Body of pancreas (tissue), 4 donors: Measurements from ENCODE around the gene USP36. TPM values are rescaled to one million over a fixed set of nuclear protein-coding genes. Genes with fewer than 3 reads are reported as not detected.
"Not testable (repeated sequence)": the region's sequence is repeated elsewhere in the genome, so short reads cannot be mapped to it uniquely, and the experiment has no call there.

Experiments used
- ATAC-seq: fragments of 150-250 bp; one replicate; pipeline ENCODE4 v1.9.1; 2016
- DNase-seq, 4 donors: peaks; one replicate each; pipeline ENCODE4 v3.0.0-alpha.2; 2019
- H3K27ac ChIP-seq, 4 donors: fragments of 200-600 bp; sonication (generic); 1 replicate in 3 of 4; 2 replicates in 1 of 4; pipeline versions ENCODE4 v1.5.1 to v1.6.1; 2016 to 2019; ENCODE audit warnings: mild to moderate bottlenecking in 1 of 4, mixed read lengths in 1 of 4, moderate library complexity in 1 of 4
- H3K27me3 ChIP-seq, 2 donors: fragments of 200-600 bp; sonication (generic); one replicate each; pipeline ENCODE4 v1.6.0; 2016; ENCODE audit warnings: mild to moderate bottlenecking in 1 of 2
- H3K36me3 ChIP-seq, 2 donors: fragments of 200-600 bp; sonication (generic); replicated peaks in 1 of 2; 2 replicates each; pipeline ENCODE4 v1.5.1; 2016; ENCODE audit warnings: low read depth in 2 of 2; ENCODE audit not compliant: insufficient read depth in 1 of 2
- H3K4me1 ChIP-seq: fragments of 200-600 bp; sonication (generic); one replicate; pipeline ENCODE4 v1.6.0; 2016
- H3K4me3 ChIP-seq, 2 donors: fragments of 200-600 bp; sonication (generic); 1 replicate in 1 of 2; 2 replicates in 1 of 2; pipeline ENCODE4 v1.5.1; 2016 to 2019
- H3K9me3 ChIP-seq, 3 donors: fragments of 200-600 bp; sonication (generic); 1 replicate in 2 of 3; 2 replicates in 1 of 3; pipeline ENCODE4 v1.5.1; 2016
- POLR2A ChIP-seq, 3 donors: fragments of 450-650 bp; IDR thresholded peaks; one replicate each; pipeline ENCODE4 v1.6.1; 2016; ENCODE audit warnings: antibody characterized with exemption in 3 of 3, mild to moderate bottlenecking in 2 of 3
- WGBS, 2 donors: methylation state at CpG; one replicate each; pipeline ENCODE4 v1.1.5; 2017; 5-methylcytosine and 5-hydroxymethylcytosine counted together
- intact Hi-C: fragments of 100-400 bp; cut with DNase I; formaldehyde crosslinking; loops from one replicate; pipeline ENCODE4 v1.15.1; 2023
- total RNA-seq, 2 donors: library from RNA; depleted of rRNA; stranded (reverse); fragments of >200 nt; gene quantifications; one replicate each; pipeline ENCODE4 v1.1.0, GENCODE V29; 2016
- TF ChIP-seq, protein P1 (sequence below), 7 experiments: fragments of 450-650 bp in 4 of 7; fragments of 200-600 bp in 3 of 7; sonication (generic) in 3 of 7; IDR thresholded peaks; one replicate each; pipeline ENCODE4 v1.5.1; 2016 to 2019; ENCODE audit warnings: antibody characterized with exemption in 7 of 7

Gene USP36
- 10 to 100 TPM; 28.5 to 55.4 TPM for total RNA-seq

DNA sequence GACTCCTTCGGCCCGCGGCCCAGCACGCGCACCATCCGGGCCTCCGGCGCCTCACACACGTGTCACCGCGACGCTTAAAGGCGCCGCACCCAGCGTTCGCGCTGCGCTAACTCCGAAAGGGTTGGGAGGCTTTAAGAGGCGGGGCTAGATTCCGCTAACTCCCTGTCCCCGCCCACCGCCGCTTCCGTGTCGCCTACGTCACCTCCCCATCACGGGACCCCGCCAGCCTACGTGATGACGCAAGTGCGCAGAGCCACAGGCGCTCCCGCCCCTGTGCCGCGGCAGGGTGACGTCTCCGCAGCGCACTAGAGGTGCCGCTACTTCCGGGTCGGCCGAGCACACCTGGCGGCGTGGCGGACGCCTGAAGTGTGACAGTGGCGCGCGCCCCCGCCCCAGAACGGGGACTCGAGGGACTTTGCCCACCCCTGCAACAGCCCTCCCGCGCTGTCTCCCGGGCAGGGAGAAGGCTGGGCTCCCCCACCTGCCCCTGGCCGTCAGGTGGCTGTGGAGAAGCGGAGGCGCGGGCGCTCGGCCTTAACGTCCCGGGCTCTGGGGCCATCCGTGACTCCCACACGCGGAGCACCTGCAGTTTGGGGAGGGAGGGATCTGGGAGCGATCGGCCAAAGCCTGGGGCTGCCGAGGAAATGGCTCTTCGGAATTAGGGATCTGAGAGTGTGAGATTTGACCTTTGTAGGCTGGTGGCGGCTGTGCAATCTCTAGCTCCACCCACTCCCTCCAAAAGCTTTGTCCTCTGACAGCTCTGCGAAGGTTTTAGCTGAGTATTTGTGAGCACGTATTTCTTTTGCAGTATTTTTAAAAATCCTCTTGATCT is at the start of gene USP36:
Gene USP36, minus strand, starts transcription at position 35 of the 832 bp plus-strand sequence. CDS start 4,451 bp downstream, outside the sequence.
- WGBS, 2 donors, result 0% methylated on average over 11 to 74 of the region's 74 CpGs
- peak; percentile 99 for TF ChIP-seq POLR2A (IDR thresholded peaks at IDR 0.05)
- TF ChIP-seq, protein P1, sequence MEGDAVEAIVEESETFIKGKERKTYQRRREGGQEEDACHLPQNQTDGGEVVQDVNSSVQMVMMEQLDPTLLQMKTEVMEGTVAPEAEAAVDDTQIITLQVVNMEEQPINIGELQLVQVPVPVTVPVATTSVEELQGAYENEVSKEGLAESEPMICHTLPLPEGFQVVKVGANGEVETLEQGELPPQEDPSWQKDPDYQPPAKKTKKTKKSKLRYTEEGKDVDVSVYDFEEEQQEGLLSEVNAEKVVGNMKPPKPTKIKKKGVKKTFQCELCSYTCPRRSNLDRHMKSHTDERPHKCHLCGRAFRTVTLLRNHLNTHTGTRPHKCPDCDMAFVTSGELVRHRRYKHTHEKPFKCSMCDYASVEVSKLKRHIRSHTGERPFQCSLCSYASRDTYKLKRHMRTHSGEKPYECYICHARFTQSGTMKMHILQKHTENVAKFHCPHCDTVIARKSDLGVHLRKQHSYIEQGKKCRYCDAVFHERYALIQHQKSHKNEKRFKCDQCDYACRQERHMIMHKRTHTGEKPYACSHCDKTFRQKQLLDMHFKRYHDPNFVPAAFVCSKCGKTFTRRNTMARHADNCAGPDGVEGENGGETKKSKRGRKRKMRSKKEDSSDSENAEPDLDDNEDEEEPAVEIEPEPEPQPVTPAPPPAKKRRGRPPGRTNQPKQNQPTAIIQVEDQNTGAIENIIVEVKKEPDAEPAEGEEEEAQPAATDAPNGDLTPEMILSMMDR (IDR thresholded peaks at IDR 0.05), result peak in 3 of 7 experiments; percentile 16 to 70 (median 33)

DNA sequence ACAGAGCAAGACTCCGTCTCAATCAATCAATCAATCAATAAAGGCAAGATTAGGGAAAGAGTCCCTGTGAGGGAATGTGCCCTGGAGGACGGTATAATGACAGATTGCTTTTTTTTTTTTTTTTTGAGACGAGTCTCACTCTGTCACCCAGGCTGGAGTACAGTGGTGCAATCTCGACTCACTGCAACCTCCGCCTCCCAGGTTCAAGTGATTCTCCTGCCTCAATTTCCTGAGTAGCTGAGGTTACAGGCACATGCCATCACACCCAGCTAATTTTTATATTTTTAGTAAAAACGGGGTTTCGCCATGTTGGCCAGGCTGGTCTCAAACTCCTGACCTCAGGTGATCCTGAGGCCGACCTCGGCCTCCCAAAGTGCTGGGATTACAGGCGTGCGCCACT is 49.5 kb upstream of the USP36 start:
- H3K9me3 ChIP-seq, H3K36me3 ChIP-seq, ATAC-seq, DNase-seq, H3K4me3 ChIP-seq, H3K27me3 ChIP-seq, intact Hi-C loops: not testable (repeated sequence)
- H3K27ac ChIP-seq, result peak overlapping the region in 2 of 4 donors; percentile 52 to 67
- H3K4me1 ChIP-seq, result peaks cover 13% of the 10 kb centered on the region
- WGBS, 2 donors, result 71 to 89% methylated on average over 11 of the region's 11 CpGs

More for the DNA sequence above, at the start of gene USP36:
- Histone ChIP-seq H3K4me1 (peaks cover 29% of the 10 kb centered on the region), H3K9me3 (no peaks in the 10 kb centered on the region), H3K27ac (peak within 1 kb of the TSS; percentile 99 to 100 (median 100)), H3K27me3 (no peaks in the 10 kb centered on the region), H3K4me3 (peak within 1 kb of the TSS; percentile 63 to 94), H3K36me3 (peaks cover 0 to 11% of the 10 kb centered on the region in 2 donors)
- intact Hi-C loops, result no loop called here
- ATAC-seq (peak; percentile 91), DNase-seq (peak; percentile 100)

DNA sequence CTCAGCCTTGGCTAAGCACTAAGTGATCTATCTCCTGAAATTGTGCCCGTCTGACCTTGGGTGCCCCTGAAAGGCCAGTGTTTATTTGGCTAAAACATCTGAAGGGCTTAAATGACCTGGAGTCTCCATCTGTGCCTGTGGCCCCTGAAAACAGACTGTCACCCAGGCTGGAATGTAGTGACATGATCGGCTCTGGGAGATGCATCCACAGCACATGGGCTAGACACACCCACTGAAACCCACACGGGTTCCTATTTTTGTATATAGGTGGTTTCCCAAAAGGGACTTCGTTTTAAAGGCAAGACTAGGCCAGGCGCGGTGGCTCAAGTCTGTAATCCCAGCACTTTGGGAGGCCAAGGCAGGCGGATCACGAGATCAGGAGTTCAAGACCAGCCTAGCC is 48.9 kb upstream of the USP36 start:
- ATAC-seq (no peak), DNase-seq (no peak)

DNA sequence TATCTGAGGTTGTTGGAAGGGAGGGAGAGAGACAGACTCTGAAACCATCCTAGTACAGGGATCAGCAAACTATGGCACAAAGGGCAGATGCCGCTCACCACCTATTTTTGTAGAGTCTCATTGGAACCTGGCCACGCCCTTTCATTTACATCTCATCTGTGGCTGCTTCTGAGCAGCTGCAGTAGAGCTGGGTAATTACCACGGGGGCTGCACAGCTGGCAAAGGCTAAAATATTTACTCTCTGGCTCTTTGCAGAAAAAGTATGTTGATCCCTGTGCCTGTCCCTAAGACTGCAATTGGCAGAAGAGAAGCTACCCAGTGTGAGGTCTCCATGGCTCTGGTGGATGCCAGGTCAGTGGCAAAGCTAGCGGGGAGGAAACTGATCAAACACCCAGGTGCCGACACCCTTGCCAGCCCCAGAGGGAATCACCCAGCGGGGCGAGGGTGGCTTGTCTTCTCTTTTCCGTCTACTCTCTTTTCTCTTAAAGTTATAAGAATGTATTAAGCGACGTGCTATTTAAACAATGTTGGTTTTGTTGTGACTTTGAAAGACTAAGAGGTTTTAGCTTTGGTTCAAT is 48.4 kb upstream of the USP36 start:
- peak overlapping the region in 2 of 4 donors; percentile 52 to 67 for H3K27ac ChIP-seq
- peaks cover 24% of the 10 kb centered on the region for H3K4me1 ChIP-seq
- no peaks in the 10 kb centered on the region for H3K36me3 ChIP-seq
- intact Hi-C loops, result no loop called here
- no peak for TF ChIP-seq POLR2A (IDR thresholded peaks at IDR 0.05)
- TF ChIP-seq, protein P1 (IDR thresholded peaks at IDR 0.05), result no peak
- DNase-seq (no peak), ATAC-seq (no peak)
- 61 to 62% methylated on average over 10 of the region's 10 CpGs for WGBS, 2 donors
- no peaks in the 10 kb centered on the region for H3K27me3 ChIP-seq
- no peak overlapping the region for H3K4me3 ChIP-seq
- H3K9me3 ChIP-seq, result no peaks in the 10 kb centered on the region

More for the DNA sequence above, 48.9 kb upstream of the USP36 start:
- Histone ChIP-seq H3K36me3 (no peaks in the 10 kb centered on the region), H3K4me3 (no peak overlapping the region), H3K27ac (peak overlapping the region in 2 of 4 donors; percentile 52 to 67), H3K9me3 (no peaks in the 10 kb centered on the region), H3K4me1 (peaks cover 19% of the 10 kb centered on the region), H3K27me3 (no peaks in the 10 kb centered on the region)
- intact Hi-C loops, result no loop called here
- WGBS, 2 donors, result 69 to 74% methylated on average over 8 of the region's 8 CpGs
- TF ChIP-seq POLR2A (IDR thresholded peaks at IDR 0.05), result no peak
- TF ChIP-seq, protein P1 (IDR thresholded peaks at IDR 0.05), result no peak

DNA sequence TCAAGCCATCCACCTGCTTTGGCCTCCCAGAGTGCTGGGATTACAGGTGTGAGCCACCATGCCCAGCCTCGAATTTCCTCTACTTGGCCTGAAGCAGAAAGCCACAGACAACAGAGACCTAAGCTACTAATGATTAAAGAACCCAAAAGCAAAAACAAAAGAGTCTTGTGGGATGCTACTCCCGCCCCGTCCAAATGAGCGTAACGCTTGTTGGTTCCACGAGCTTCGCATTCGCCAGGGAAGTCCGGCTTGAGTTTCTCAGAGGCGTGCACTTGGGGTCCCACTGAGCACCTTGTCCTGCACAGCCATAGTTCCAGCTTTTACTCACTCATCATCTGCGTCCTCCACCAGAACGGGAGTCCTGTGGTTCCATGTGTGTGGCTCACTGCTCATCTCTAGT is 46.3 kb upstream of the USP36 start:
- no peaks in the 10 kb centered on the region for H3K9me3 ChIP-seq
- H3K27me3 ChIP-seq, result no peaks in the 10 kb centered on the region
- ATAC-seq (no peak), DNase-seq (no peak)
- 89 to 95% methylated on average over 12 of the region's 12 CpGs for WGBS, 2 donors
- no peaks in the 10 kb centered on the region for H3K36me3 ChIP-seq
- intact Hi-C loops, result no loop called here
- no peak for TF ChIP-seq POLR2A (IDR thresholded peaks at IDR 0.05)
- TF ChIP-seq, protein P1 (IDR thresholded peaks at IDR 0.05), result no peak
- H3K4me1 ChIP-seq, result peaks cover 43% of the 10 kb centered on the region
- H3K27ac ChIP-seq, result no peak overlapping the region
- no peak overlapping the region for H3K4me3 ChIP-seq
